ENCODE data around the gene TRIML2.

GRCh38 chr4:188139141-188139540, 29.7 kb upstream of the TRIML2 start, which contains the start of gene TRIML1:
- TF ChIP-seq CTCF (IDR thresholded peaks at IDR 0.05 in 4 of 5, conservative IDR thresholded peaks at IDR 0.05 in 1 of 5) (no peak), POLR2A (IDR thresholded peaks at IDR 0.05) (no peak)

All from gastrocnemius medialis (tissue), 4 donors.